Calu3 (cell line): Measurements from ENCODE around the gene PPL. TPM values are rescaled to one million over a fixed set of nuclear protein-coding genes. Genes with fewer than 3 reads are reported as not detected.

Source experiments
- BruUV-seq: library from RNA; stranded (reverse); fragments of 400-500 nt; replicated peaks from 2 replicates; lab custom pipeline; 2021; lab: Mats Ljungman, UMichigan
- CTCF ChIA-PET: fragments of 300-600 bp; sonication (Branson Sonifier 250); formaldehyde crosslinking; loops from one replicate; lab custom pipeline; 2022; ENCODE audit warnings: antibody characterized with exemption; lab: Charles Lee
- DNase-seq: peaks from one replicate; pipeline ENCODE4 v3.0.0; 2022
- H3K27ac Mint-ChIP-seq: one replicate; pipeline ENCODE4 v1.8.0; 2022; ENCODE audit warnings: mixed read lengths; ENCODE audit not compliant: unreplicated experiment
- H3K27me3 Mint-ChIP-seq: one replicate; pipeline ENCODE4 v1.8.0; 2022; ENCODE audit warnings: mixed read lengths; ENCODE audit not compliant: unreplicated experiment
- H3K36me3 Mint-ChIP-seq: one replicate; pipeline ENCODE4 v1.8.0; 2022; ENCODE audit warnings: mild to moderate bottlenecking, moderate library complexity, mixed read lengths; ENCODE audit not compliant: insufficient read depth, unreplicated experiment
- H3K4me1 Mint-ChIP-seq: one replicate; pipeline ENCODE4 v1.8.0; 2022; ENCODE audit warnings: mild to moderate bottlenecking, low read depth, mixed read lengths; ENCODE audit not compliant: unreplicated experiment
- H3K4me3 Mint-ChIP-seq: one replicate; pipeline ENCODE4 v1.8.0; 2022; ENCODE audit warnings: mild to moderate bottlenecking, low read depth, moderate library complexity, mixed read lengths; ENCODE audit not compliant: unreplicated experiment
- H3K9me3 Mint-ChIP-seq: one replicate; pipeline ENCODE4 v1.8.0; 2022; ENCODE audit warnings: low read depth, mixed read lengths; ENCODE audit not compliant: unreplicated experiment
- CTCF ChIP-seq: fragments of 200-600 bp; IDR thresholded peaks from one replicate; pipeline ENCODE4 v1.8.0; 2022; ENCODE audit warnings: antibody characterized with exemption; ENCODE audit not compliant: unreplicated experiment
- intact Hi-C: fragments of 100-400 bp; cut with micrococcal nuclease; formaldehyde crosslinking; loops from one replicate; pipeline ENCODE4 v1.10.0; 2022; ENCODE audit not compliant: unreplicated experiment
- total RNA-seq: library from RNA; stranded (reverse); gene quantifications from 2 replicates; pipeline ENCODE4 v1.2.3, GENCODE V29; 2022

PPL gene
- total RNA-seq, 1 experiment from 2014 or later = 75.0 TPM

GRCh38 chr16:4981473-4981872 is 44.5 kb upstream of the PPL start:
- no peak for DNase-seq
- no TSS peak for BruUV-seq
- H3K27ac Mint-ChIP-seq = no peak overlapping the region
- intact Hi-C loops = no loop called here
- no peak overlapping the region for H3K4me3 Mint-ChIP-seq
- CTCF ChIA-PET = no interaction called here
- H3K36me3 Mint-ChIP-seq = no peaks in the 10 kb centered on the region
- peaks cover 4% of the 10 kb centered on the region for H3K9me3 Mint-ChIP-seq
- no peak for TF ChIP-seq CTCF
- H3K4me1 Mint-ChIP-seq = no peaks in the 10 kb centered on the region
- H3K27me3 Mint-ChIP-seq = peaks cover 62% of the 10 kb centered on the region

GRCh38 chr16:4980691-4981090 is 43.7 kb upstream of the PPL start:
- BruUV-seq = no TSS peak
- Mint-ChIP-seq H3K4me1 (no peaks in the 10 kb centered on the region), H3K9me3 (no peaks in the 10 kb centered on the region), H3K27ac (no peak overlapping the region), H3K36me3 (no peaks in the 10 kb centered on the region), H3K4me3 (no peak overlapping the region), H3K27me3 (peaks cover 54% of the 10 kb centered on the region)
- TF ChIP-seq CTCF = no peak
- intact Hi-C loops = no loop called here
- CTCF ChIA-PET = no interaction called here
- DNase-seq = no peak

- CTCF ChIA-PET = no interaction called here
- no peak overlapping the region for H3K27ac Mint-ChIP-seq
- no TSS peak for BruUV-seq
- peaks cover 53% of the 10 kb centered on the region for H3K27me3 Mint-ChIP-seq
- no peaks in the 10 kb centered on the region for H3K4me1 Mint-ChIP-seq
- intact Hi-C loops = no loop called here
- H3K9me3 Mint-ChIP-seq = no peaks in the 10 kb centered on the region
- DNase-seq = no peak
- H3K36me3 Mint-ChIP-seq = no peaks in the 10 kb centered on the region
- TF ChIP-seq CTCF = no peak
- no peak overlapping the region for H3K4me3 Mint-ChIP-seq
These were observed 43.0 kb upstream of the PPL start for GRCh38 chr16:4979736-4980660.

- BruUV-seq = no TSS peak
- DNase-seq = no peak
- Mint-ChIP-seq H3K27ac (no peak overlapping the region), H3K4me1 (no peaks in the 10 kb centered on the region), H3K4me3 (no peak overlapping the region), H3K27me3 (peaks cover 47% of the 10 kb centered on the region), H3K9me3 (no peaks in the 10 kb centered on the region), H3K36me3 (no peaks in the 10 kb centered on the region)
- no peak for TF ChIP-seq CTCF
- CTCF ChIA-PET = no interaction called here
- intact Hi-C loops = no loop called here
These were observed 42.2 kb upstream of the PPL start for GRCh38 chr16:4979164-4979563.
